GM19395 (cell line): ENCODE data around the gene SLC6A5.

Experiments
- ATAC-seq: cut with Tn5 transposase; IDR thresholded peaks from one replicate; pipeline ENCODE4 v1.9.1; 2021; ENCODE audit warnings: mild to moderate bottlenecking, moderate library complexity; ENCODE audit not compliant: unreplicated experiment

The SLC6A5 gene

DNA sequence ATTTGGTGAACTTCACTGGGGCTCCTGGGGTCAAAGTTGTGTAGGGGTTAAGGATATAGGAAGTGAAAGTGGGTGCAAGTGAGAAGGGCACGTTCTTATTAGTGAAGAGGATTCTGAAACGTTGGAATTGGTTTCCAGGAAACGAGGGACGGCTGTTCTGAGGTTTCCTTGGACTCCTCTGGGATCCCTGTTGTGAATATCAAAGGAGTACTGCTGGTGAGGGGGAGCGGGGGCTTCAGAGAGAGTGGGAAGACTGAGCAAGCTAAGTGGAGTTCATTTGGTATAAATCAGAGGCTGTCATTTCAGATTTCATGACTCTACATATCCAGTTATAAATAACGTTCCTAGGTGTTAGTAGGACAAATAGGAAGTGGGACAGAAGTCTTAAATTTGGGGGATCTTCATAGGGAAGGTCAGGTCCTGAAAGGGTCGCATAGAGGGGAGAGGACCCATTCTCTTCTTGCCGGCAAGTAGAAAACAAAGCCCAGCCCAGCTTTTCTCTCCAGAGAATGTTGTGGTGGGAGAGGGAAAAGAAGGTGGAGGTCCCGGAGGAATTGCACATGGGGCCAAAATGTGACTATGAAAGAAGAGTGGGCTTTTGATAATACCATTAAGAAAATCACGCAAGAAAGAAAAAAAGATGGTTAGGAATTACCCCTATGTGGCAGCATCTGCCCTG is 68.9 kb downstream of the SLC6A5 start:
- ATAC-seq: no peak

DNA sequence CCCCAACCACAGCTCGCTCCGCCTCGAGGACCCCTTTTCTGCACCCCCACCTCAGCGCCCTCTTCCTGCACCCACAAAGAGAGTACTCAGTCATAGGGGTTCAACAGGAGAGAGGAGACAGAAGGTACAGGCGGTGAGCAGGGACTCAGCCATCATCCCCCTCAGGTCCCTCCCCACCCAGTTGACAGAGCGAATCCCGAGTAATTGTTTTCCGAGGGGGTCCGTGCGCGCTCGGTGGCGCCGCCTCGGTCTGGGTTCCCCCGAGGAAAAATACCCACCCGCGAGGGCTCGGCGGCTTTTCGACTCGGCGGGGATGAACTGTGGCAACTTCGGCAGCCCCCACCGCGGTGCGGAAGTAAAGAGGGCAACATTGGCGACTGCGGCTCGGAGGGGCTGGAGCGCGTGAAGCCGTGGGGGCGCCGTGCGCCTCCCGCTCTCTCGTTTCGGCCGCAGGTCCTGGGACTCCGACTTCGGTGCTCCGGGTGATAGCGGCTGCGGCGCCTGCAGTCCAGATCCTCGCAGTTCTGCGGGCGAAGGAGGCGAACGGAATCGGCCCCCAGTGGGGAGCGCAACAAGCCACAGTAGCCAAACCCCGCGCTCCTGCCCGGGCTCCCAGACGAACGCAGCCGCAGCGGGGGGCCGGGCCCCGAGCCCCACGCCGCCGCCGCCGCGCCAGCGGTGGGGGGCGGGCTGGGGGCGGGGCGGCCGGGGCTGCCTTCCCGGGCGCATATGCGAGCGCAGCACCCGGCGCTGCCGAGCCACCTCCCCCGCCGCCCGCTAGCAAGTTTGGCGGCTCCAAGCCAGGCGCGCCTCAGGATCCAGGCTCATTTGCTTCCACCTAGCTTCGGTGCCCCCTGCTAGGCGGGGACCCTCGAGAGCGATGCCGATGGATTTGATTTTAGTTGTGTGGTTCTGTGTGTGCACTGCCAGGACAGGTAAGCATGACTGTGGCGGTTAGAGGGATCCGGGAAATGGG is 69.7 kb downstream of the SLC6A5 start, which contains the start of gene NELL1:
TSS of gene NELL1 (plus strand) at position 743 of the 976 bp plus-strand sequence.
- ATAC-seq: no peak

DNA sequence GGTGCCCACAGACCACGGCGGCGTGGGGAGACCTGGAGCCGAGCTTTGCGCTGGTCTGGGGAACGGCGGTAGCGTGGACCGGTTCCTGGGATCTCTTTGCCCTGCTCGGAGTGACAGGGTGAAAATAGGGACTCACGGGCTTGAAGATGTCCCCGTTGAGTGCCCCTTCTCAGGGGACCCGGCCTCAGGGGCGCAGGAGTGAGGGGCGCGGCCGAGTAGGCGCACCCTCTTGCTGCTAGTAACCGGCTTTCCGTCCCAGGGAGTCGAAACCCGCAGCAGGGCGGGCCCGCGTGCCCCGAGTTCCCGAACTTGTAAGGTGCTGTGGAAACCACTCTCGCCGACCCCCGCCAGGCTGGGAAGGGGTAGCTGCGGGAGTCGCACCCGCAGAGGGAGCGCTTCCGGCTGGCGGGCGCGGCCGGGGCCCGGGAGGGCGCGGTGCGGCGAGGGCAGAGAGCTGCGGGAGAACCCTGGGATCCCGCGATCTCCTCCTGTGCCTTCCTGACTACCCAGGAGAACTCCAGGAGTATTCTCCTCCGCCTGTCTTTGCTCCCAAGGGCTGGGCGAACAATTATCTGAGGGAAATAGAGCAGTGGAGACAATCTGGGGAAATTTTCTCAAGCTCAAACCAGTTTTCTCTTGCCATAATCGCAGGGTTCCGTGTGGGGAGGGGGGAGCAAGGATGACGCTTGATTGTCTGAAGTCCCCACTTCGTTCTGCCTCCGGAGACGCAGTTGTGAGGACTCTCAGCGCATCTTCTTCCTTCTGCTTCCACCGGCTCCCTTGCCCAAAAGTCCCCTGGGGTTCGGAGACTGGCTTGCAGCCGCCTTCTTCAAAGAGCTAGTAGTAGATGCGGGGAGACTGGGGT is 70.6 kb downstream of the SLC6A5 start:
- no peak for ATAC-seq

DNA sequence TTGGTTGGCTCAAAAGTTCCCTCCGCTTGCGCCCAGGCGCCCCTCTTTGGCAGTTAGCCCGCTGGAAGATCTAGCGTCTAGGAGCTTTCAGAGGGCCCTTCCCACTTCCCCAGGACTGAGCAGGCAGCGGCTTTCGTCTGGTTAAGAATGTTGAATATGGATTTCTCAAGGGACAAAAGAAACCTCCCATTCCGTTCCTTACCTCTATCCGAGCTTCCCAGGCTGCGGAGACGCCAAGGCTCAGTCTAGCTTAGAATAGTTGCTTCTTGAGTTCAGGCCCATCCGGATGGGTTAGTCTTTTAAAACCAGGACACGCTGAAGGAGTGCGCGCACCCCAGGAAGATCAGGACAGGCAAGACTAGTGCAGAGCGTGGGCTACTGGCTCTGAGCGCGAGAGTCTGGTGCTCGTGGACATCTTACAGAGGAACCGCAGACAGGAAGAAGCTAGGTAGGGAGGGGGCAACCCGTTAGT is 71.6 kb downstream of the SLC6A5 start:
- ATAC-seq: no peak

DNA sequence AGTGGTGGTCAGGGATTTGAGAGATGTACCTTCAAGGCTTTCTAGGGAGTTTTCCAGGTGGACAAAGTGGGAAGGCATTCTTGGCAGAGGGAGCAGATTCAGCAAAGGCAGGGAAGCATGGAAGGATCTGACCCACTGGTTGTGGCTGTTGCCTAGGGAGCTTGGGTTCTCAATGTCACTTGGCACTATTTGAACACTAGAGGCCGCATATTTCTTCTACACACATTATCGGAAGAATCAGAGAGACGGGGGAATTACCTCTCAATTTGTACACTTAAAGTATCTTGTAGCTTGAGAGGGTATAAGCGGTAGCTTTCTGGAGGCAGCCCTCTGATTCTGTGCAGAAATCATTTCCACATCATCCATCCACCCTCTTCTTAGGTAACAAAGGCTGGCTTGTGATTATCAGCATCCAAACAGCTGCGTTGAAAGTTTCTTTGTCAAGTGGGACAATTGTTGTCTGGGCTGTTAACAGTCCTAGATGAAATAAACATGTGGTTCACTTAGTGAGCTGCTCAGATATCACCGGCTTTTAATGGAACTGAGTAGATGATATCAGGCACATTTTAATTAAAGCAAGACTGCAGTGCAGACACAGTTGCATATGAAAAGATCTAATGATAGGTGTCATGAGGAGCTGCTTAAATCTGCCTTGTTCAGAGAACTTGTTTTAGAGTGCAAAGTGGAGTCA is 72.6 kb downstream of the SLC6A5 start:
- ATAC-seq: no peak

DNA sequence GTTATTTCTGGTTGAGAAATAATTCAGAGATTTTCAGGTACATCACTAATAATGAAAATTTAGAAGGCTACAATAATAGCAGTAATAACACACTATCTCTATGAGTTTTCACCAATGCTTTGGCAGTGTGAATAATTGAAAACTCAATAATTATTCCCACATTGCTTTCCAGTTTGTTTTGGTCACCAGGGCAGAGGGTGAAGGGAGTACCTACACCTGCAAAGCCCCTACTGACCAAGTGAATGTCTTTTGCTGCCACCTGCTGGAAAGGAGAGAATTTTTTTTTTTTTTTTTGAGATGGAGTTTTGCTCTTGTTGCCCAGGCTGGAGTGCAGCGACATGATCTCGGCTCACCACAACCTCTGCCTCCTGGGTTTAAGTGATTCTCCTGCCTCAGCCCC is 73.2 kb downstream of the SLC6A5 start:
- no peak for ATAC-seq

DNA sequence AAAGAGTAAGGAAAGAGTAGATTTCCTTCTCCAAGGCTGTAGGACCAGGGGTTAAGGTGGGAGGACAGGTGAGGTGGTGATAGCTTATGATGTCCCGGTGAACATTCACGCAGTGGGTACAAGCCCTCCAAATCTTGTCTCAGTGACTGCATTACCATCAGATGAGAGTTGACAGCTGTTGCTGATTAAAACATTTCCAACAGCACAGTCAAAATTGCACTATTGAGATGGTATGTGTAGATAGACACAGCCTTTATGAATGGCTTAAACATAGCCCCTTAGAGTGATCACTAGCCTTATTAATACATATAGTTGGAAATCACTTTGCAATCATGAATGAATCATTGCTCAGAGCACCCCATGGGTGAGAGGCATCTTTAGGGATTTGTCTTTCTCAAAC is 77.2 kb downstream of the SLC6A5 start:
- no peak for ATAC-seq

DNA sequence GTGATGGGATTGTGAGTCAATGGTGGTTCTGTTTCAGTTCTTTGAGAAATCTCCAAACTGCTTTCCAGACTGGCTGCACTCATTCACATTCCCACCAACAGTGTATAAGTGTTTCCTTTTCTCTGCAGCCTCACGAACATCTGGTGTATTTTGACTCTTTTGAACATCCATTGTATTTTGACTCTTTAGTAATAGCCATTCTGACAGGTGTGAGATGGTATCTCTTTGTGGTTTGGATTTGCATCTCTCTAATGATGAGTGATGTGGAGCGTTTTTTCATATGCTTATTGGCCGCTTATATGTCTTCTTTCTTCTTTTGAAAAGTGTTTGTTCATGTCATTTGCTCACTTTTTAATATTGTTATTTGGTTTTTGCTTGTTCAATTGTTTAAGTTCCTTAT is 89.4 kb downstream of the SLC6A5 start:
- ATAC-seq: no peak

DNA sequence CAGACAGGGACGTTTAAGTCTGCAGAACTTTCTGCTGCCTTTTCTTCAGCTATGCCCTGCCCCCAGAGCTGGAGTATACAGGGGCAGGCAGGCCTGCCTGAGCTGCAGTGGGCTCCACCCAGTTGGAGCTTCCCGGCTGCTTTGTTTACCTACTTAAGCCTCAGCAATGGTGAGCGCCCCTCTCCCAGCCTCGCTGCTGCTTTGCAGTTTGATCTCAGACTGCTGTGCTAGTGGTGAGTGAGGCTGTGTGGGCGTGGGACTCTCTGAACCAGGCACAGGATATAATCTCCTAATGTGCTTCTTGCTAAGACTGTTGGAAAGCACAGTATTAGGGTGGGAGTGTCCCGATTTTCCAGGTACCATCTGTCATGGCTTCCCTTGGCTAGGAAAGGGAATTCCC is 108.5 kb downstream of the SLC6A5 start:
- ATAC-seq: no peak
